HEK293T (cell line): ENCODE results near the gene ACP6.
A peak's percentile ranks its signal among the peaks of the same experiment; 100 is the strongest.

Experiments
- CTCF ChIA-PET: fragments of 350-600 bp; formaldehyde crosslinking; extraction: SDS; loops from one replicate; lab custom pipeline; 2021; ENCODE audit warnings: antibody characterized with exemption, inconsistent platforms; lab: Yijun Ruan, JAX
- POLR2A ChIA-PET: fragments of 350-600 bp; formaldehyde crosslinking; extraction: SDS; loops from one replicate; lab custom pipeline; 2020; ENCODE audit warnings: antibody characterized with exemption, inconsistent platforms; lab: Yijun Ruan, JAX
- DNase-seq: peaks from one replicate; pipeline ENCODE4 v3.0.0; 2012; ENCODE audit warnings: mixed read lengths; ENCODE audit errors: extremely low spot score
- ARNT ChIP-seq: fragments of 450-650 bp; IDR thresholded peaks from 2 replicates; pipeline ENCODE4 v1.6.1; 2017; ENCODE audit warnings: mild to moderate bottlenecking
- BHLHE40 ChIP-seq: fragments of 450-650 bp; IDR thresholded peaks from 2 replicates; pipeline ENCODE4 v1.6.1; 2016; ENCODE audit warnings: mild to moderate bottlenecking, moderate library complexity, borderline replicate concordance
- CTBP1 ChIP-seq: fragments of 450-650 bp; IDR thresholded peaks from 2 replicates; pipeline ENCODE4 v1.6.1; 2016; ENCODE audit warnings: borderline replicate concordance
- ELF4 ChIP-seq: fragments of 450-650 bp; IDR thresholded peaks from 2 replicates; pipeline ENCODE4 v1.6.1; 2017; ENCODE audit warnings: antibody characterized with exemption
- FOXA1 ChIP-seq: fragments of 450-650 bp; IDR thresholded peaks from 2 replicates; pipeline ENCODE4 v1.6.1; 2016; ENCODE audit warnings: mild to moderate bottlenecking
- FOXK2 ChIP-seq: fragments of 450-650 bp; IDR thresholded peaks from 2 replicates; pipeline ENCODE4 v1.6.1; 2016; ENCODE audit warnings: mild to moderate bottlenecking
- FOXM1 ChIP-seq: fragments of 450-650 bp; IDR thresholded peaks from 2 replicates; pipeline ENCODE4 v1.6.1; 2017; ENCODE audit warnings: mild to moderate bottlenecking, borderline replicate concordance
- HDGF ChIP-seq: fragments of 450-650 bp; IDR thresholded peaks from 2 replicates; pipeline ENCODE4 v1.6.1; 2017; ENCODE audit warnings: antibody characterized with exemption, borderline replicate concordance
- L3MBTL2 ChIP-seq: fragments of 450-650 bp; conservative IDR thresholded peaks from 2 replicates; pipeline ENCODE4 v1.6.1; 2016; ENCODE audit warnings: mild to moderate bottlenecking
- LEF1 ChIP-seq: fragments of 450-650 bp; IDR thresholded peaks from 2 replicates; pipeline ENCODE4 v1.6.1; 2017; ENCODE audit warnings: mild to moderate bottlenecking, borderline replicate concordance
- NFRKB ChIP-seq: fragments of 450-650 bp; IDR thresholded peaks from 2 replicates; pipeline ENCODE4 v1.6.1; 2016; ENCODE audit warnings: mild to moderate bottlenecking, moderate library complexity
- SP1 ChIP-seq: fragments of 450-650 bp; IDR thresholded peaks from 2 replicates; pipeline ENCODE4 v1.6.1; 2017
- SUZ12 ChIP-seq: fragments of 450-650 bp; IDR thresholded peaks from 2 replicates; pipeline ENCODE4 v1.6.1; 2016; ENCODE audit warnings: mild to moderate bottlenecking
- TARDBP ChIP-seq: fragments of 450-650 bp; IDR thresholded peaks from 2 replicates; pipeline ENCODE4 v1.6.1; 2016
- ZNF384 ChIP-seq: fragments of 450-650 bp; IDR thresholded peaks from 2 replicates; pipeline ENCODE4 v1.6.1; 2016
- TF ChIP-seq, protein P1 (sequence below): fragments of 450-650 bp; IDR thresholded peaks from 2 replicates; pipeline ENCODE4 v1.6.1; 2016

Gene ACP6

GRCh38 chr1:147630447-147630846 is 39.9 kb downstream of the ACP6 start:
- TF ChIP-seq LEF1 (no peak), ELF4 (no peak), FOXK2 (no peak), ARNT (no peak), BHLHE40 (no peak), SUZ12 (no peak), SP1 (no peak)
- ChIA-PET POLR2A (interaction anchor here (1.0 kb wide), 1 partner anchor 40 kb away, joined by 5 read pairs; the partner anchor contains the start of gene ACP6), CTCF (interaction anchor here (0.6 to 1.0 kb wide), 2 partner anchors 262 to 793 kb away, joined by 3 read pairs; no protein-coding TSS in a partner anchor)
- no peak for DNase-seq

DNA sequence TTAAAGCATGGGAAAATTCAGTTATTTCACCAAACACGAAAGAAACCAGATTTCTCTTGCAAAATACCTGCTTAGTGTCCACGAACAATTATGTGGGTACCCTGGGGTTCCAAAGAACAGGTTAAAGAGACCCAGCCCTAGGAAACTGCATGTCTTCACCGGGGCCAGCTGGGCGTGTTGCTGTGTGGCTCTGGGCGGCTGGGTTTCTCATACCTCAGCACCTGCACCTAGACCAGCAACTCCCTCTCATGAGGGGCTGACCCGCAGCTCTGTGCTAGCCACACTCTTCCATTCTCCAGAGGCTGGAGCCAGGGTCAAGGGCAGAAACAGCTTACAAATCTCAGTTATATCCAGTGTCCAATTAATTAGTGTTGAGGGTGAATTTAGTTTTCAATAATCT is 40.3 kb downstream of the ACP6 start:
- POLR2A ChIA-PET, result interaction anchor here (1.0 kb wide), 1 partner anchor 41 kb away, joined by 5 read pairs; the partner anchor contains the start of gene ACP6
- CTCF ChIA-PET, result interaction anchor here (0.6 to 1.0 kb wide), 3 partner anchors 41 to 793 kb away, joined by 3 read pairs; partner anchors contain the start of gene ACP6
- no peak for DNase-seq
- no peak for TF ChIP-seq L3MBTL2
- TF ChIP-seq BHLHE40, result no peak

DNA sequence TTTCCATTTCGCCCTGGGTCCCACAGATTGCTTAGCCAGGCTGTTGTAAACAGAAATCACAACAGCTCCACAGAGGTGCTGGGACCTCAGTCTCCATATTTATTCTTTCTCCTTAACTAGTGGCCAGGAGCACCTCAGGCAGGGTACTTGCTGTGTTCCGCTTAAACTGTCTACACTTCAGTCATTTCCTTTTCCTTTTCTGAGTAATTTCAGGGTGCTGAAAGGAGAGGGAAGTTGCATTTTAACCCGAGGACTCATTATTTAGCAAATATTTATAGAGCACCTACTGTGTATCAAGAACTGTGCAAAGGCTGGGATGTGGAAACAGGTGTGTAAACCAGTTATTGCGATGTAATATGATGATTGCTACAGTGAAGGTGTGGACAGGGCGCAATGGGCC is 41.9 kb downstream of the ACP6 start:
- ChIA-PET POLR2A (no interaction called here), CTCF (interaction anchor here (1.2 kb wide), 1 partner anchor 113 kb away, joined by 3 read pairs; no protein-coding TSS in a partner anchor)
- DNase-seq, result no peak
- TF ChIP-seq BHLHE40 (no peak), FOXM1 (no peak)

DNA sequence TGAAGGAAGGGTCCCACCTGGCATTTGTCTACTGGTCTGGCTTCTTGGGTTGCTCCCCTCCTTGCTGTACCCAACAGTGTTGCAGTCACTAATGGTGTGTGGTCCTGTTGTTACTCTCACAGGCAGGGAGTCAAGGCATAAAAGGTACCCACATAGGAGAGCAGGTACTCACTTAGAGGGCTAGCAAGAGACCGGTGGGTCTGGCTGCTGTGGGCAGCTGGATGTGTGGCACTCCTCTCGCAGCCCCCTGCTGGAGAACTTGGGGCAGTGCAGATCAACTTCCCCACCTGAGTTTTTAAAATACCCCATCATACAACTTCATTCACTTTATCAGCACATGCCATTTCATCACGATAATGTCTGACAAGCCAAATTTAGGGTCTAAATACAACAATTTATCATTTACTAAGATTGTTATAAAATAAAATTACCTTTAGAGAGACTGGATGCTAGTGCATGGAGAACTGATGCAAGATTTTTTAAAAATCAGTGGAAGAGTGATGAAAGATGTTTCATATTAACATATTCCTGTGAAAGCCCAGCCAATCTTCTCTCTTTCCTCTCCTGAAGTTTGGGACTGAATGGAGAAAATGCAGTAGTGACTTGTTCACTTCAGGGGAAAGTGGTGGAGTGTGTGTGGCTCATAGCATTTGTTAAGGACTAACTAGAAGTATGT is 42.8 kb downstream of the ACP6 start:
- DNase-seq, result peak; percentile 84
- TF ChIP-seq HDGF (no peak), NFRKB (no peak), CTBP1 (no peak), ARNT (no peak), ELF4 (no peak), FOXM1 (no peak), FOXK2 (no peak), BHLHE40 (no peak), SP1 (no peak), L3MBTL2 (no peak), ZNF384 (no peak), TARDBP (no peak), SUZ12 (no peak), LEF1 (no peak), FOXA1 (no peak)
- TF ChIP-seq, protein P1, sequence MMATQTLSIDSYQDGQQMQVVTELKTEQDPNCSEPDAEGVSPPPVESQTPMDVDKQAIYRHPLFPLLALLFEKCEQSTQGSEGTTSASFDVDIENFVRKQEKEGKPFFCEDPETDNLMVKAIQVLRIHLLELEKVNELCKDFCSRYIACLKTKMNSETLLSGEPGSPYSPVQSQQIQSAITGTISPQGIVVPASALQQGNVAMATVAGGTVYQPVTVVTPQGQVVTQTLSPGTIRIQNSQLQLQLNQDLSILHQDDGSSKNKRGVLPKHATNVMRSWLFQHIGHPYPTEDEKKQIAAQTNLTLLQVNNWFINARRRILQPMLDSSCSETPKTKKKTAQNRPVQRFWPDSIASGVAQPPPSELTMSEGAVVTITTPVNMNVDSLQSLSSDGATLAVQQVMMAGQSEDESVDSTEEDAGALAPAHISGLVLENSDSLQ, result no peak
- CTCF ChIA-PET, result interaction anchor here (1.0 to 1.9 kb wide), 4 partner anchors 10 to 112 kb away, joined by 3 to 6 read pairs (median 4); no protein-coding TSS in a partner anchor
- POLR2A ChIA-PET, result interaction anchor here (0.8 kb wide), 1 partner anchor 86 kb away, joined by 4 read pairs; the partner anchor contains the start of gene BCL9

DNA sequence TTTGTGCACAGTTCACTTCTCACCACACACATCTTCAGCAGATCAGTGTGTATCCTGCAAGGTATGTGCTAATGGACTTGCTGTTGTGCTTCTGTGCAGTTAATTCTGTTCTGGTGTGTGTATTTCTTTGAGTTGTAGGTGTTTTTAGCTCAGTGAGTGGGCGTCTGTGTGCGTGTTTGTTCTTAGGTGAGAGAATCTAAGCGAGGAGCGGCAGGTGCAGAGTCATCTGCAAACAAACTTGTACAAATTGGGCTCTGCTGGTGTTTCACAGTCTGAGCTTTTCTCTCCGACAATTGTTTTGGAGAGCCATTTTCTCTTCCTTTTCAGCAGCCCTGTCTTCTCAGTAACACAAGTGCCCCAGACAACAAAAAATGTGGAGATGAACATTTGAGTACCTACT is 43.6 kb downstream of the ACP6 start:
- TF ChIP-seq ELF4, result no peak
- TF ChIP-seq FOXA1, result no peak
- TF ChIP-seq ARNT, result no peak
- TF ChIP-seq TARDBP, result no peak
- no peak for TF ChIP-seq FOXM1
- TF ChIP-seq SUZ12, result no peak
- TF ChIP-seq, protein P1, result no peak
- ChIA-PET CTCF (interaction anchor here (0.7 to 1.9 kb wide), 4 partner anchors 10 to 133 kb away, joined by 3 to 6 read pairs (median 4); no protein-coding TSS in a partner anchor), POLR2A (interaction anchor here (0.8 kb wide), 1 partner anchor 86 kb away, joined by 4 read pairs; the partner anchor contains the start of gene BCL9)
- DNase-seq, result no peak

- CTCF ChIA-PET, result interaction anchor here (1.9 kb wide), 1 partner anchor 11 kb away, joined by 4 read pairs; no protein-coding TSS in a partner anchor
- DNase-seq, result no peak
- TF ChIP-seq FOXA1, result no peak
- TF ChIP-seq L3MBTL2, result no peak
- TF ChIP-seq ELF4, result no peak
- TF ChIP-seq CTBP1, result no peak
- TF ChIP-seq NFRKB, result no peak
- no peak for TF ChIP-seq BHLHE40
- TF ChIP-seq HDGF, result no peak
- TF ChIP-seq FOXM1, result no peak
- TF ChIP-seq SP1, result no peak
- no peak for TF ChIP-seq FOXK2
- no peak for TF ChIP-seq SUZ12
- no peak for TF ChIP-seq ARNT
- no peak for TF ChIP-seq ZNF384
- TF ChIP-seq LEF1, result no peak
- TF ChIP-seq, protein P1, result no peak
- no peak for TF ChIP-seq TARDBP
- POLR2A ChIA-PET, result no interaction called here
Observed at GRCh38 chr1:147626291-147626690, 44.0 kb downstream of the ACP6 start.
